Measurements from ENCODE around the gene FAIM2.

The FAIM2 gene

DNA sequence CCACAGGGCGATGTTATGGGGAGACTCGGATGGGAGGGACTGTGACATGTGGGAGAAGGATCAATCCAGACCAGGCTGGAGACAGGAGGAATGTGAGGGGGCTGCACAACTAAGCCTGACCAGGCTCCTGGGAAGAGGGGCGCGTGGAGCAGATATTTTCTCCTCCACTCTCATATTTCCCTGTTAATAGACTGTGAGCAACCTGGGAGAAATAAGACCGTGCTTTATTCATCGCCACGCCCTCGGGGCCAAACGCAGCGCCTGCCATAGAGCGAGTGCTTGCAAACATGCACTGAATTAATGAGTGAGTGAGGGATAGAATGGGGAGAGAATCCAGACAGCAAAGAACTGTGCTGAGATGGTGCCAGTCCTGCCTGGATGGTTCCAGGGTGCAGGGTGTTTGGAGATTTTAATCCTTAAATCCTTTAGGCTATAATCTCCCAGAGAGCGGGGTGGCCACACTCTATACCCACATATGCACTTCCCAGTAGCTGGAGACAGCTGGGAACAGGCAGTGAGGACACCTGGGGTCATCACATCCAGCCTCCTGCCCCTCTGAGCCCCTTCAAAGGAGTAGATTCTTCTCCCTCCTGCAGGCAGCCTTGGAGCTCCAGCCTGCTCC, 13.6 kb upstream of the FAIM2 start:
- no peak for DNase-seq (ENCODE audit: low read depth)

DNA sequence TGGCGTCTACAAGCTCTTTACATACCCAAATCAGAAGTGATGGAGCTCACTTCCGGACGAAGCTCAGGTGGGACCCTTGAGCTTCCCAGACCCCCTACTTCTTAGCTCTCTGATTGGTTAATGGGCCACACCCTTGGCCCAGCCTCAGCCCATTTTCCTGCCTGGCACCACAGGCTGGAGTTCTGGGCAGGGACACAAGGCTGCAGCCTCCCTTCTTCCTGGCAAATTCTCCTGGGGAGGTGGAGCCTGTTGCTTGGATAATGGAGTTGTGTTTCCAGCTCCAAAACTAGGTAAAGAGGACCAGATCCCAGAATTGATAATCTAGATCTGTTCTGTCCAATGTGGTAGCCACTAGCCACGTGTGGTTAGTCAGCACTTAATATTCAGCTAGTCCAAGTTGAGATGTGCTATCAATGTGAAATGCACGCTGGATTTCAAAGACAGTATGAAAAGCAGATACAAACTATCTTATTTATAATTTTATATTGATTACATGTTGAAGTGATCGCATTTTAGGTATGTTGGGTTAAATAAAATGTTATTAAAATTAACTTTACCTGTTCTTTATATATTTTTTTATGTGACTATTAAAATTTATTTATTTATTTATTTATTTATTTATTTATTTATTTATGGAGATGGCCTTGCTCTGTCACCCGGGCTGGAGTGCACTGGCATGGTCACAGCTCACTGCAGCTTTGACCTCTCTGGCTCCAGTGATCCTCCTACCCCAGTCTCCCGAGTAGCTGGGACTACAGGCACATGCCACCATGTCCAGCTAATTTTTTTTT, 12.6 kb upstream of the FAIM2 start:
- no peak for DNase-seq (ENCODE audit: low read depth)

- no peak for DNase-seq (ENCODE audit: low read depth)
Measured at GRCh38 chr12:49912345-49913255, 8.9 kb upstream of the FAIM2 start.

DNA sequence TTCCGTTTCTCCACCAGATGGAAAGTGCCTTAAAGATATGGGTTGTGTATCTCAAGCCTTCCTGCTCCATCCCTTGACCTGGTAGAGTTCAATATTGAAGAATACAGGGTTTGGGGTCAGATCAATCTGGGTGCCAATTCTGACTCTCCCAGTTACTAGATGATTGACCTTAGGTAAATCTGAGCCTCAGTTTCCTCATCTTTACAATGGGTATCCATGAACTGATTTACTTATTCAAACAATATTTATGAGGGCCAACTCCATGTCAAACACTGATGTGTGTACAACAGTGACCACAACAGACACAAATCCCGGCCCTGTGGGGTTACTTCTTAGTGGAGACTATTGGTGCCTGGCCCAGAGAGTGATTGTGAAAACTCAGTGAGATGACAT, 7.5 kb upstream of the FAIM2 start:
- no peak for DNase-seq (ENCODE audit: low read depth)

DNA sequence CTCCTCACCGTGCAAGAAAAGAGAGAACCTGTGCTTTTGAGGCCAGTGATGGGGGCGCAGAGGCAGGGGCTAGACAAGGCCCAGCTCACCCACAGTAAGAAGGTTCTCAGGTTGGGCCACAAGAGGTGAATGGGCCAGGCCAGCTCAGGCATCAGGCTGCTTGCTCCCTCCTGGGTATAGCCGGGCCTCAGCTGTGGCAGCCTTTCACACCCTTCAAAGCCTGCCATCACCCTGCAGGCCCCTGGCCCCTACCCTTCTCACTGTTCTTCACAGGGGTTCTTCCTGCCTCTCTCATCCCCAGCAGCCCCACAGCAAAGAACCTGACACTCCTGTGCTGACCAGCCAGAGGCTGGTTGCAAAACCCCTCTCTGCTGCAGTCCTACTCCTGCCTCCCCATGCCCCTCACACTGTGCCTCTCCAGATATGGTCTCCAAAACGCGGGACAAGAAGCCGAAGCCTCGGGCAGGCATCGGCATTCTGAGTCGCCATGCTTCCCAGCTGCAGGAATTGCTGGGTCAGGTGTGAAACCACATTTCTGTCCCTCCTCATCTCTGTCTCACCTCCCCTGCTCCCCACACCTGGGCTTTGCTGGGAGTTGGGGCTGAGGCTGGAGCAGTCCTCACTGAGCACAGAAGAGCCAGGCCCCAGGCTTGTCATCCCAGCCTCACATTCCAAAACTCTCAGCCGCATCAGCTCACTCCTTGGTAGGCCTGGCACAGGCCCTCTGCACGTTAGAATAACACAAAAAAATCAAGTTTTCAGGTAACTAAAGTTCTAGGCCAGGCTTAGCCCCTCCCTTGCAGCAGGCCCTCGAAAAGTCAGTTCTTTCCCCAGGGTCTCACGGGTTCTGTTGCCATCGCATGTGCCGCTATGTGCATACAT, 6.9 kb upstream of the FAIM2 start:
- no peak for DNase-seq (ENCODE audit: low read depth)

- no peak for DNase-seq (ENCODE audit: low read depth)
Measured at GRCh38 chr12:49909826-49910225, 6.1 kb upstream of the FAIM2 start.

- DNase-seq (ENCODE audit: low read depth), result no peak
Measured at GRCh38 chr12:49909356-49909755, 5.7 kb upstream of the FAIM2 start.

DNA sequence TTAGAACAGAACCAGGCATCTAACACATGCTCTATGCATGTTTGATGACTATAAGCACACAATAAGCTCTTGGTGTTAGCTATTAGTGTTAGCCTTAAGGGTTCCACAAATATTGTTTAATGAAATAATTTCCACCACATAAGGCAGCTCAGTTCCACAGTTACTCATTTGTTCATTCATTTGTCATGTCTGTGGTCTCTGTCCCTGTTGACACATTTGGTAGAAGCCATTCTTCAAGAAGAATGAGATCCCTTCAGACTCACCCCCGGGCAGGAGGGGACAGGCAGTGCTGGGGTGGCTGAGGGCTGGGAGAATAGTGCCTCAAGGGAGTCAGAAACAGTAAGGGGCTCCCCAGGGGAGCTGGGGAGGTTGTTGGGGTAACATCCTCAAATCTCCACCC, 3.7 kb upstream of the FAIM2 start:
- no peak for DNase-seq (ENCODE audit: low read depth)

GRCh38 chr12:49905718-49906314, 2.1 kb upstream of the FAIM2 start:
- DNase-seq (ENCODE audit: low read depth), result no peak

DNA sequence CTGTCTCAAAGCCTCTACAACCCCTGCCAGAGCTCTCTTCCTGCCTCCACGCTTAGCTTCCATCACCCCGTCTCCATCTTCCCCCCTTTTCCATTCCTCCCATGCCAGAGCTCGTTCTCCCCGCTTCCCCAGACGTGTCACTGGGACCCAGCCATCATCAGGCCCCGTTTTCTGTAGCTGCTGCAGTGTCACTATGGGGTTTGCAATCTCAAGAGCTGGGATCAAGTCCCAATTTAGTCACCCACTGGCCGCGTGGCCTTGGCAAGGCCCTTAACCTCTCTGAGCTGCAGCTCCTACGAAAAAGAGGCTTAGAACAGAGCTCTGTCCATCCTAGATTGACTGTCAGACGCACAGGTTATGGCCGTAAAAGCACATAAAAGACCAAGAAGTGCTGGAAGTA, 901 bp upstream of the FAIM2 start:
- no peak for DNase-seq (ENCODE audit: low read depth)

DNA sequence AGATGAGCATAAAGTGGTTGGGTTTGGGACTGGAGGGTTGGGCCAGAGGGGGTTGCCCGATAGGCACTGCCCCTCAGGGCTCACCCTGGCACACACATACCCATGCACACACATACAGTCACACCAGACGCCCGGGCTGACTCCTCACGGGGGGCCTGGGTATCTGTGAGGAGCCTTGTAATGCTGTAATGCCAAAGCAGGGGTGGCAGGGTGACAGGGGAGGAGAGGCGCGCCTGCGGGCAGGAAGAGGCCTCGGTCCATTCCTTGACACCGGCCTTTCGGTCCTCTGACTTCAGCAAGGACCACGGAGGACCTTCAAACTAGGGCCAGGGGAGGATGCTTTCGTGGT, 375 bp downstream of the FAIM2 start:
- DNase-seq (ENCODE audit: low read depth), result no peak

DNA sequence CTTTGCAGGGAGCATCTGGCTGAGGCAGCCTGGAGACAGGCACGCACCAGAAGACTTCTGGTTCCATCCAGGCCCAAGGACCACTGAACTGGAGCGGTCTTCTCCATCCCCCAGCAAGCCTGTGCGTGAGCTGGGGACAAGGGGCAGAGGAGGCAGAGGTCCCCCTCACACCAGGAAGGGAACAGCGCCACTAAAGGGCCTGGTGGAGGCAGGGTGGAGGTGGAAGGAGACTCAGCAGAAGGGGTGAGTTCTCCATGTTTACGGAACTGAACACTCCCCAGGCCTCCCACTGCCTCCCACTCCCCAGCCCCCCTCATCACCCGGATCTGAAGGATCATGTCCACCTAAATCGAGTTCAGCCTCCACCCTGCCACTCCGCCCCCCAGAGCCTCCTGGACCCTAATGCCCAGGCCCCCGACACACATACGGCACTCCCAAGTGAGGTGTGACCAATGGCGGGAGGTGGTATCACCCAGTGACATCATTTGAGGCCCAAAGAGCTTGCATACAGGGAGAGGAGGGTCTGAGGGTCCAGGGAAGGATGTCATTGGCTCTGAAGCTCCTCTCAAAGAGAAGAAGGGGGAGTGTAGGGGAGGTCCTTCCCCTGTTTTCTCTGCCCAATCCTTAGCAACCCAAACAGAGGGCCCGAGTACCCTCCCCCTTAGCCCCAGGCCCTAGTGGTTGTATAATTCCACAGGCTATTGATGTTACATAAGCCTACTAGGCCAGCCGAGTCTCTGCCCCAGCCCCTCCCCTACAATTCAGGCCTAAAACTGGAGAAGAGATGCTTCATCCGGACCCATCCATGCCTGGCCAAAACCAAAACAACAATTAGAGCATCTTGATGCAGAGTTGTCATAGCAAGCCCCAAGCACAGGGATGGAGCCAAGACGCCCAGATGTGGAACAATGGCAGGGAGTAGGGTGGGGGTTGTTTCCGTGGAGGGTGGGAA, 1.0 kb downstream of the FAIM2 start:
- DNase-seq (ENCODE audit: low read depth), result no peak

- no peak for DNase-seq (ENCODE audit: low read depth)
Measured at GRCh38 chr12:49901986-49902385, 1.7 kb downstream of the FAIM2 start.

DNA sequence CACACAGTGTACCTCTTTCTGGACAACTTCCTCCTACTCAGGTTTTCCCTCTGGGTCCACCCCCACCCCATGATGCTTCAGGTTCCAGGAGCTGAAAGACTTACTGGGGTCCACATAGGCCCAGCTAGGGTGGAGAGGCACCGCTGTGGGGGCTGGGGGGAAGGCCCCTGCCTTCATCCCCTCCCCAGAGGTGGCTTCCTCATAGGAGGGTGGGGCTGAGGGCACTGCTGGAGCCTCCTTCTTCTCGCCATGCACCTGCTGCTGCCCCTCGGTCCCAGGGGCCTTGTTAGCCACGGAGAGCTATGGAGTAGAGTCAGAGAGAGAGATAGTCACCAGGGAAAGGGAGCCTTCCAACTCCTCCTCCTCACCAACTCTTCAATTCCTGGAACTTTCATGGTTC, 2.7 kb downstream of the FAIM2 start:
- no peak for DNase-seq (ENCODE audit: low read depth)

GRCh38 chr12:49900371-49900770, 3.3 kb downstream of the FAIM2 start:
- no peak for DNase-seq (ENCODE audit: low read depth)

DNA sequence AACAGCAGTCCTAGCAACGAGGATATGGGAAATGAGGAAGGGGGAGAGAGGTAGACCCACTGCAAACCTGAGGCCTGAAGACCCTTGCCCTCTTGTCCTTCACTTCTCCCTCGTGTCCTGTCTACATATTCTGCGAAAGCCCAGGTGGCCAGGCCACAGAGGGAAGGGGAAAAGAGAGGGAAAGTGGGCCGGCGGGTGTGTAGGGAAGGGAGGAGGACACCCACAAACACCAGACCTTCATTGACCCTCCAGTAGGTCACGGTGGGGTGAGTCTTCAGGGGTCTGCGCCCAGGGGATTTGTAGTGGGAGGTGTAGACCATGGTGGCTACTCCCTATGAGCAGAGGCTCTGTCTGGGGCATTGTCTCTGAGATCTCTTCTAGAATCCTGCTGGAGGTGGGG, 3.8 kb downstream of the FAIM2 start:
- DNase-seq (ENCODE audit: low read depth), result no peak

DNA sequence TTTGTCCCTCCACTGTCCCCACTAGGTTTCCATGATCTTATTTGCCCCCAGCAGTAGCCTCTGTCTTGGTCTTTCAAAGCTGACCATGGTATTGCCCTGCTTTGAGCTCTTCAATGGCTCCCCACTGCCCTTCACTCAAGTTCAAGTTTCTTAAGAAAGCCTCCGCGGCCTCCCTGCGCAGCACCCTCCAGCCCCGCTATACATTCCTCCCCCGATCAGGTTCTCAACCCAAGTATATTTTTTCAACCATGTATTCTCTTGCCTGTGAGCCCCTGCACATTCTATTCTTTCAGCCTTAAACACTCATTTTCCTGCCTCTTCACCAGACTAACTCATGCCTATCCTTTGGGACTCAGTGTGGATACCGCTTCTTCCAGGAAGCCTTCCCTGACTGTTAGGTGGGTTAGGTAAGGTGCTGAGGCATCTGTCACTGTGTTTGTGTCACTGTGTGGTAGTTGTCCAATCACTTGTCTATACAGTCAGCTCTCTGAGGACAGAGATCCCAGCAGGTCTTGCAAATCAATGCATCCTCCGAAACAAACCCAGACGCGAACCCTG, 4.3 kb downstream of the FAIM2 start:
- DNase-seq (ENCODE audit: low read depth), result no peak

- no peak for DNase-seq (ENCODE audit: low read depth)
Measured at GRCh38 chr12:49897276-49897675, 6.4 kb downstream of the FAIM2 start.

DNA sequence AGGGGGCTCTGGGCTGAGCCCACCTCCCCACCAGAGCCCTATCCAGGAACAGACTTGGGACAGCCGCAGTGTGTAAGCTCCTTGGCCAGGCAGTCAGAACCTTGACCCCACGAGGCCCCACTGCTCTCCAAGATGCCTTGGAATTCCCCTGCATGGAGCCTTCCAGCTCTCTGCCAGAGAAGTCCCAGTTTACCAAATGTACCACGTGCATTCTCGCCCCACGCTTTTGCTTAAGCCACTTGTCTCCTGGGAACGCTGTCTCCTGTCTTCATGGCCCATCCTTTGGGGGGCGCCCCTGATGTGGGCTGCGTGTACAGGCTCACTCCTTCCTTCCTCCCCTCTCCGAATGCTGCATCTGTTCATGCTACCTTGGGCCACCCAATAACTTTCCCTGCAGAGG, 7.9 kb downstream of the FAIM2 start:
- no peak for DNase-seq (ENCODE audit: low read depth)

DNA sequence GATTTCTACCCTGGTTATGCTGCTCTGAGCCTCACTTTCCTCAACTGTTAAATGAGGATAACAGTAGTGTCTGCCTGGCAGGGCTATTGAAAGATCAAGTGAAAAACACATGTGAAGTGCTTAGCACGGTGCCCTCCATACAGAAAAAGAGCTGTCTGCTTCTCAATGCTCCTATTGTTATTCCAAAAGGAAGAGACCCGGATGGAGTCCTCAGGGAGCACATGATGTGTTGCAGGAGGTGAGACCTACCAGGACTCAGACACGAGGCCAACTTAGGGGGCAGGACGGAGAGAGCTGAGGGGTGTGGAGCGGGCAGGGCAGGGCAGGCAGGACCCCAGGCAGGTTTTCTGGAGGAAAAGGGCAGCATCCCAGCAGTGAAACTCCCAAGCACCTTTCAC, 8.9 kb downstream of the FAIM2 start:
- DNase-seq (ENCODE audit: low read depth), result no peak

All from stimulated activated CD8-positive, alpha-beta memory T cell treated with anti-CD3 and anti-CD28 coated beads, Interleukin-12 subunit alpha, Interleukin-12 subunit beta, amount 100 ng/mL, for 1 hour (primary cell).